ENCODE measurements around the gene CABP1.

The CABP1 gene

GRCh38 chr12:120662879-120663278 is 22.5 kb downstream of the CABP1 start:
- no peak for DNase-seq
- TF ChIP-seq EZH2phosphoT487 (IDR thresholded peaks at IDR 0.05; ENCODE audit: low read length) (no peak), EZH2 (optimal IDR thresholded peaks at IDR 0.05; ENCODE audit: low read depth, low read length) (no peak), CTCF (IDR thresholded peaks at IDR 0.05; ENCODE audit: low read length) (no peak)

GRCh38 chr12:120663741-120664140 is 23.3 kb downstream of the CABP1 start:
- Histone ChIP-seq H3K9ac (ENCODE audit: low read length) (no peak overlapping the region), H3K4me3 (ENCODE audit: low read length) (no peak overlapping the region), H3K36me3 (replicated peaks; ENCODE audit: insufficient read depth, low read length) (no peaks in the 10 kb centered on the region), H3F3A (ENCODE audit: insufficient read depth, low read length) (no peaks in the 10 kb centered on the region), H3K79me2 (ENCODE audit: low read length) (no peaks in the 10 kb centered on the region), H3K9me3 (replicated peaks; ENCODE audit: insufficient read depth, low read length) (no peaks in the 10 kb centered on the region), H3K4me2 (ENCODE audit: low read depth, low read length) (no peak overlapping the region), H3K27ac (ENCODE audit: low read length) (no peak overlapping the region), H3K27me3 (replicated peaks; ENCODE audit: insufficient read depth, low read length) (no peaks in the 10 kb centered on the region), H3K9me2 (replicated peaks; ENCODE audit: insufficient read depth, low read length) (no peaks in the 10 kb centered on the region), H2AFZ (ENCODE audit: low read length) (no peak overlapping the region), H4K20me1 (ENCODE audit: insufficient read depth, low read length) (no peaks in the 10 kb centered on the region), H3K4me1 (ENCODE audit: low read length) (no peaks in the 10 kb centered on the region)
- DNase-seq: no peak
- TF ChIP-seq EZH2phosphoT487 (IDR thresholded peaks at IDR 0.05; ENCODE audit: low read length) (no peak), CTCF (IDR thresholded peaks at IDR 0.05; ENCODE audit: low read length) (no peak), EZH2 (optimal IDR thresholded peaks at IDR 0.05; ENCODE audit: low read depth, low read length) (no peak)

More at GRCh38 chr12:120662879-120663278, 22.5 kb downstream of the CABP1 start:
- Histone ChIP-seq H2AFZ (ENCODE audit: low read length) (no peak overlapping the region), H4K20me1 (ENCODE audit: insufficient read depth, low read length) (no peaks in the 10 kb centered on the region), H3F3A (ENCODE audit: insufficient read depth, low read length) (no peaks in the 10 kb centered on the region), H3K4me2 (ENCODE audit: low read depth, low read length) (no peak overlapping the region), H3K79me2 (ENCODE audit: low read length) (no peaks in the 10 kb centered on the region), H3K9me3 (replicated peaks; ENCODE audit: insufficient read depth, low read length) (no peaks in the 10 kb centered on the region), H3K27ac (ENCODE audit: low read length) (no peak overlapping the region), H3K27me3 (replicated peaks; ENCODE audit: insufficient read depth, low read length) (no peaks in the 10 kb centered on the region), H3K36me3 (replicated peaks; ENCODE audit: insufficient read depth, low read length) (no peaks in the 10 kb centered on the region), H3K4me1 (ENCODE audit: low read length) (no peaks in the 10 kb centered on the region), H3K9me2 (replicated peaks; ENCODE audit: insufficient read depth, low read length) (no peaks in the 10 kb centered on the region), H3K4me3 (ENCODE audit: low read length) (no peak overlapping the region), H3K9ac (ENCODE audit: low read length) (no peak overlapping the region)

DNA sequence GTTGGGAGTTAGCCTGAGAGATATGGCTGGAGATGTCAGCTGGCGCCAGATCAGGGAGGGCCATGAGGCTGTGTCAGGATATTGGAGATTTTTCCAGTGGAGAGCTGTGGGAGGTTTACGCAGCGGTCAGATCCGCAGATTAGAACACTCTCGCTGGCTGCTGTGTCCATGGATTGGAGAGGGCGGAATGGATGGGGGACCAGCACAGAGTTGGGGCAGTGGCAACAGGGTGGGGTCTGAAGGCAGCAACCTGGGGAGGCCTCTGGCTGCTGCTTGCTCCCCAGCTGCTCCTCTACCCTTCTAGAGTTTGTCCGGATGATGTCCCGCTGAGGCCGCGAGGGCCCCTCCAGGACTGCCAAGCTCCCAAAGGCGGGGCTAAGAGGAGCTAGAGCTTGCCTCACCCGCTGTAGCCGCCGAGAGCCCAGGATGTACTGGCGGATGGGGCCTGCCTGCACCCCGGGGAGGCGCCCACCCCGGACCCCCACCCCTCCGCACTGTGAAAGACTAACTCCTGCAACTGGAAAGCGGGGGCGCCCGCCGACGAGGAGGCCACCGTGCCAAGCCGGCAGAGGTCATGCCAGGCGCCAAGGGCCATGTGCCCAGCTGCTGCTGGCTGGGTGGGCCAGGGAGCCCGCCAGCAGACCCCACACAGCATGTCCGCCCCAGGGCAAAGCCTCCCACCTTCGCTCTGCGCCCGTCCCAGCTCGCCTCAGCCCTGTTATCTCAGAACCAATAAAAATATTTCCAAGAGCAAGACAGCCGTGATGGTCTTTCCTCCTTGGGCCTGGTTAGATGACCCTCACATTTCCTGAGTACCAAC is 26.4 kb downstream of the CABP1 start:
- H3F3A ChIP-seq (ENCODE audit: insufficient read depth, low read length): no peaks in the 10 kb centered on the region
- no peaks in the 10 kb centered on the region for H3K4me1 ChIP-seq (ENCODE audit: low read length)
- no peaks in the 10 kb centered on the region for H3K36me3 ChIP-seq (replicated peaks; ENCODE audit: insufficient read depth, low read length)
- no peak overlapping the region for H3K27ac ChIP-seq (ENCODE audit: low read length)
- no peak overlapping the region for H3K4me3 ChIP-seq (ENCODE audit: low read length)
- no peak for DNase-seq
- H3K79me2 ChIP-seq (ENCODE audit: low read length): no peaks in the 10 kb centered on the region
- H3K9me3 ChIP-seq (replicated peaks; ENCODE audit: insufficient read depth, low read length): no peaks in the 10 kb centered on the region
- no peak overlapping the region for H2AFZ ChIP-seq (ENCODE audit: low read length)
- no peaks in the 10 kb centered on the region for H3K27me3 ChIP-seq (replicated peaks; ENCODE audit: insufficient read depth, low read length)
- no peak overlapping the region for H3K4me2 ChIP-seq (ENCODE audit: low read depth, low read length)
- H3K9me2 ChIP-seq (replicated peaks; ENCODE audit: insufficient read depth, low read length): no peaks in the 10 kb centered on the region
- no peaks in the 10 kb centered on the region for H4K20me1 ChIP-seq (ENCODE audit: insufficient read depth, low read length)
- no peak overlapping the region for H3K9ac ChIP-seq (ENCODE audit: low read length)
- no peak for TF ChIP-seq EZH2 (optimal IDR thresholded peaks at IDR 0.05; ENCODE audit: low read depth, low read length)
- no peak for TF ChIP-seq CTCF (IDR thresholded peaks at IDR 0.05; ENCODE audit: low read length)
- no peak for TF ChIP-seq EZH2phosphoT487 (IDR thresholded peaks at IDR 0.05; ENCODE audit: low read length)

All from MM.1S (cell line).